PC-9 (cell line): ENCODE data around the gene THYN1. TPM values are rescaled to one million over a fixed set of nuclear protein-coding genes. Genes with fewer than 3 reads are reported as not detected.

Experiments used
- BruUV-seq: library from RNA; stranded (reverse); fragments of 400-500 nt; replicated peaks from 2 replicates; lab custom pipeline; 2021; lab: Mats Ljungman, UMichigan
- CTCF ChIA-PET: fragments of 300-600 bp; sonication (Branson Sonifier 250); formaldehyde crosslinking; loops from one replicate; lab custom pipeline; 2022; ENCODE audit warnings: antibody characterized with exemption; lab: Charles Lee
- POLR2A ChIA-PET: fragments of 300-600 bp; sonication (Branson Sonifier 250); formaldehyde crosslinking; loops from one replicate; lab custom pipeline; 2022; ENCODE audit warnings: antibody characterized with exemption; ENCODE audit not compliant: unreplicated experiment; lab: Charles Lee
- DNase-seq, 2 experiments: peaks; one replicate each; pipeline versions ENCODE4 v3.0.0 to v3.0.0-alpha.2; 2015 to 2022; ENCODE audit warnings: mixed read lengths in 1 of 2
- H2AFZ ChIP-seq: fragments of 200-600 bp; sonication (generic); 2 replicates; pipeline ENCODE4 v1.8.1; 2017; ENCODE audit warnings: antibody characterized with exemption
- H3F3A ChIP-seq: fragments of 200-600 bp; sonication (generic); 2 replicates; pipeline ENCODE4 v1.8.1; 2017; ENCODE audit warnings: antibody characterized with exemption, mild to moderate bottlenecking, low read depth; ENCODE audit not compliant: insufficient read depth
- H3K27ac ChIP-seq: fragments of 200-600 bp; sonication (generic); 2 replicates; pipeline ENCODE4 v1.6.1; 2016; ENCODE audit warnings: mixed run types
- H3K27me3 ChIP-seq: fragments of 200-600 bp; sonication (generic); 2 replicates; pipeline ENCODE4 v1.6.1; 2016; ENCODE audit warnings: low read depth, mixed run types; ENCODE audit not compliant: insufficient read depth
- H3K36me3 ChIP-seq: fragments of 200-600 bp; sonication (generic); 2 replicates; pipeline ENCODE4 v1.6.1; 2016; ENCODE audit warnings: low read depth, mixed run types
- H3K4me1 ChIP-seq: fragments of 200-600 bp; sonication (generic); replicated peaks from 2 replicates; pipeline ENCODE4 v1.6.1; 2016; ENCODE audit warnings: mixed run types; ENCODE audit not compliant: insufficient read depth
- H3K4me2 ChIP-seq: fragments of 200-600 bp; sonication (generic); 2 replicates; pipeline ENCODE4 v1.6.1; 2017; ENCODE audit warnings: mixed run types
- H3K4me3 ChIP-seq: fragments of 200-600 bp; sonication (generic); 2 replicates; pipeline ENCODE4 v1.6.1; 2016; ENCODE audit warnings: mixed run types
- H3K79me2 ChIP-seq: fragments of 200-600 bp; sonication (generic); 2 replicates; pipeline ENCODE4 v1.6.1; 2017; ENCODE audit warnings: low read depth, mixed run types
- H3K9me2 ChIP-seq: fragments of 200-600 bp; sonication (generic); 2 replicates; pipeline ENCODE4 v1.8.1; 2017; ENCODE audit warnings: mild to moderate bottlenecking; ENCODE audit not compliant: insufficient read depth
- H3K9me3 ChIP-seq: fragments of 200-600 bp; sonication (generic); 2 replicates; pipeline ENCODE4 v1.8.1; 2016; ENCODE audit warnings: low read depth; ENCODE audit not compliant: insufficient read depth
- H4K20me1 ChIP-seq: fragments of 200-600 bp; sonication (generic); 2 replicates; pipeline ENCODE4 v1.8.1; 2017; ENCODE audit not compliant: insufficient read depth
- EZH2 ChIP-seq: fragments of 200-600 bp; sonication (generic); IDR thresholded peaks from 2 replicates; pipeline ENCODE4 v1.8.0; 2017; ENCODE audit warnings: antibody characterized with exemption, low read depth
- intact Hi-C: fragments of 100-400 bp; cut with micrococcal nuclease; formaldehyde crosslinking; loops from one replicate; pipeline ENCODE4 v1.10.0; 2022; ENCODE audit not compliant: unreplicated experiment
- total RNA-seq: library from RNA; stranded (reverse); gene quantifications from 2 replicates; pipeline ENCODE4 v1.2.3, GENCODE V29; 2021
- TF ChIP-seq, protein P1 (sequence below): fragments of 200-600 bp; sonication (generic); conservative IDR thresholded peaks from 2 replicates; pipeline ENCODE4 v1.6.1; 2017; ENCODE audit warnings: mixed run types, antibody characterized with exemption, mild to moderate bottlenecking, moderate library complexity

Gene THYN1
- total RNA-seq, 1 experiment from 2014 or later: 29.8 TPM

GRCh38 chr11:134278356-134278755 is 25.2 kb upstream of the THYN1 start:
- no TSS peak for BruUV-seq
- POLR2A ChIA-PET: no interaction called here

DNA sequence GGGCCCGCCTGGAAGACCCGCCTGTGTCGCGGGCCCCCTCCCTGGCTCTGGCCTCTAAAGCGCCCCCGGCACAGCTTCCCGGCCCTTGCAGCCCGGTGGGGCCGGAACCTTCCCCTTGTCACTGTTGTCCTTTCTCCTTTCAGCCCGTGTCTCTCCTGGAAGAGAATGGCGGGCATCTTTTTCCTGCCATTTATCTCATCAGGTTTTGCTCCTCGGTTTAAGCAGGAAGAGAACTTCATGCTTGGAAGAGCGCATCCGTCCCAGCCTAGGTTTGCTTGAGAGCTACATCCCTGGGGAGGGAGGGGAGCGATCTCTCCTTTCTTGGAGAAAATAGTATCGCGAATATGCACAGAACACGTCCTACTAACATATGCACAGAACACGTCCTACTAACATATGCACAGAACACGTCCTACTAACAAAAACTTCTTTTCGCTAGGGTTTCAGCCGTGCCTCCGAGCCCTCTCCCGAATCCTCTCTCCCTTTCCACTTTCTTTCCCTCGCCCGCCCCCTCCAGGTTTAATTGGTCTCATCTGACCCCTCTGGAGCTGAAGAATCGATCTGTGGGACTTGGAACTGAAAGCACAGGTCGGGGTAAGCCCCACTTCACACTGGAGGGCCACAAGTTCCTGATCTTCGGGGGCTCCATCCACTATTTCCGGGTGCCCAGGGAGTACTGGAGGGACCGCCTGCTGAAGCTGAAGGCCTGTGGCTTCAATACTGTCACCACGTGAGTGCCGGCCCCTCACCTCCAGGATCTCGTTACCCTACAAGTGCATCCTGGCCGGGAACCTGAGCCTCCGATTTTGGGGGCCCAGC is 24.2 kb upstream of the THYN1 start:
- no peaks in the 10 kb centered on the region for H4K20me1 ChIP-seq
- TF ChIP-seq, protein P1, sequence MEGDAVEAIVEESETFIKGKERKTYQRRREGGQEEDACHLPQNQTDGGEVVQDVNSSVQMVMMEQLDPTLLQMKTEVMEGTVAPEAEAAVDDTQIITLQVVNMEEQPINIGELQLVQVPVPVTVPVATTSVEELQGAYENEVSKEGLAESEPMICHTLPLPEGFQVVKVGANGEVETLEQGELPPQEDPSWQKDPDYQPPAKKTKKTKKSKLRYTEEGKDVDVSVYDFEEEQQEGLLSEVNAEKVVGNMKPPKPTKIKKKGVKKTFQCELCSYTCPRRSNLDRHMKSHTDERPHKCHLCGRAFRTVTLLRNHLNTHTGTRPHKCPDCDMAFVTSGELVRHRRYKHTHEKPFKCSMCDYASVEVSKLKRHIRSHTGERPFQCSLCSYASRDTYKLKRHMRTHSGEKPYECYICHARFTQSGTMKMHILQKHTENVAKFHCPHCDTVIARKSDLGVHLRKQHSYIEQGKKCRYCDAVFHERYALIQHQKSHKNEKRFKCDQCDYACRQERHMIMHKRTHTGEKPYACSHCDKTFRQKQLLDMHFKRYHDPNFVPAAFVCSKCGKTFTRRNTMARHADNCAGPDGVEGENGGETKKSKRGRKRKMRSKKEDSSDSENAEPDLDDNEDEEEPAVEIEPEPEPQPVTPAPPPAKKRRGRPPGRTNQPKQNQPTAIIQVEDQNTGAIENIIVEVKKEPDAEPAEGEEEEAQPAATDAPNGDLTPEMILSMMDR: no peak
- no peak for TF ChIP-seq EZH2
- H3K4me3 ChIP-seq: no peak overlapping the region
- no peaks in the 10 kb centered on the region for H3K4me1 ChIP-seq
- no peak overlapping the region for H3K4me2 ChIP-seq
- no peaks in the 10 kb centered on the region for H3F3A ChIP-seq
- H3K27ac ChIP-seq: no peak overlapping the region
- no peaks in the 10 kb centered on the region for H3K79me2 ChIP-seq
- H3K9me2 ChIP-seq: no peaks in the 10 kb centered on the region
- CTCF ChIA-PET: no interaction called here
- BruUV-seq: no TSS peak
- no peak overlapping the region for H2AFZ ChIP-seq
- intact Hi-C loops: no loop called here
- H3K9me3 ChIP-seq: no peaks in the 10 kb centered on the region
- POLR2A ChIA-PET: interaction anchor here (0.6 kb wide), 1 partner anchor 604 kb away, joined by 4 read pairs; no protein-coding TSS in a partner anchor
- DNase-seq: no peak
- peaks cover 5% of the 10 kb centered on the region; the same call in 1 of the 2 replicates for H3K27me3 ChIP-seq
- no peaks in the 10 kb centered on the region for H3K36me3 ChIP-seq

More at GRCh38 chr11:134278356-134278755, 25.2 kb upstream of the THYN1 start:
- no peaks in the 10 kb centered on the region for H3K79me2 ChIP-seq
- no peaks in the 10 kb centered on the region for H4K20me1 ChIP-seq
- no peak overlapping the region for H3K27ac ChIP-seq
- no peaks in the 10 kb centered on the region for H3K4me1 ChIP-seq
- peaks cover 5% of the 10 kb centered on the region; the same call in 1 of the 2 replicates for H3K27me3 ChIP-seq
- H3K36me3 ChIP-seq: no peaks in the 10 kb centered on the region
- no peak for DNase-seq
- no peaks in the 10 kb centered on the region for H3F3A ChIP-seq
- intact Hi-C loops: no loop called here
- no peak overlapping the region for H2AFZ ChIP-seq
- no peaks in the 10 kb centered on the region for H3K9me2 ChIP-seq
- H3K4me2 ChIP-seq: no peak overlapping the region
- no peaks in the 10 kb centered on the region for H3K9me3 ChIP-seq
- CTCF ChIA-PET: no interaction called here
- no peak overlapping the region for H3K4me3 ChIP-seq
- TF ChIP-seq, protein P1: no peak
- no peak for TF ChIP-seq EZH2

- Histone ChIP-seq H4K20me1 (no peaks in the 10 kb centered on the region), H3K9me2 (no peaks in the 10 kb centered on the region), H3K4me3 (no peak overlapping the region), H3F3A (no peaks in the 10 kb centered on the region), H2AFZ (no peak overlapping the region), H3K4me2 (no peak overlapping the region), H3K27ac (no peak overlapping the region), H3K27me3 (peaks cover 5% of the 10 kb centered on the region; the same call in 1 of the 2 replicates), H3K36me3 (no peaks in the 10 kb centered on the region), H3K79me2 (no peaks in the 10 kb centered on the region), H3K4me1 (no peaks in the 10 kb centered on the region), H3K9me3 (no peaks in the 10 kb centered on the region)
- no TSS peak for BruUV-seq
- TF ChIP-seq, protein P1: no peak
- no peak for DNase-seq
- ChIA-PET CTCF (no interaction called here), POLR2A (no interaction called here)
- intact Hi-C loops: no loop called here
Measured at GRCh38 chr11:134276396-134277182, 23.4 kb upstream of the THYN1 start.
